NCI-H1930 (cell line): ENCODE data around the gene SERGEF.
A peak's percentile ranks its signal among the peaks of the same experiment; 100 is the strongest.

Source experiments
- DNase-seq, 2 experiments: peaks; one replicate each; lab custom pipeline; 2025; lab: John Stamatoyannopoulos, UW

The SERGEF gene

GRCh38 chr11:17770048-17770652 lies 242.7 kb downstream of the SERGEF start:
- DNase-seq: no peak

GRCh38 chr11:17769218-17769617 lies 243.6 kb downstream of the SERGEF start:
- no peak for DNase-seq

DNA sequence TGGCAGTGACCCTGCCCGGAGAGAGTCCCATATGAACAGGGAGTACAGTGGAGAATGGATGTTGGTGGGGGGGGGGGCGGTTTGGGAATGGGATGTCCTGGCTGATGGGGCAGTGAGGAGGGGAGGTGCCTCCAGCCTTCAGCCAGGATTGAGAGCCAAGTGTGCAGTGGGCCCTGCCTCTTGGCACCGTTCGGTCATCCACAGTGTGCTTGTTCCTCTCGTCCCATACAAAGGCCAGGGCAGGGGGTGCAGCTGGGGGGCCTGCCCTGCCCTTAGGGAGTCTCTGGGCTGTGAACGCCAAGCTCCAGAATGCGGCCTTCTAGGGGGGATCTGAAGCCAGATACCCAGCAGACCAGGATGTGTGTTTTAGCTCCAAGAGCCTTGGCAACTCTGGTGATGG lies 244.3 kb downstream of the SERGEF start:
- DNase-seq: no peak

- DNase-seq: no peak
Observed at GRCh38 chr11:17767914-17768313, 244.9 kb downstream of the SERGEF start.

DNA sequence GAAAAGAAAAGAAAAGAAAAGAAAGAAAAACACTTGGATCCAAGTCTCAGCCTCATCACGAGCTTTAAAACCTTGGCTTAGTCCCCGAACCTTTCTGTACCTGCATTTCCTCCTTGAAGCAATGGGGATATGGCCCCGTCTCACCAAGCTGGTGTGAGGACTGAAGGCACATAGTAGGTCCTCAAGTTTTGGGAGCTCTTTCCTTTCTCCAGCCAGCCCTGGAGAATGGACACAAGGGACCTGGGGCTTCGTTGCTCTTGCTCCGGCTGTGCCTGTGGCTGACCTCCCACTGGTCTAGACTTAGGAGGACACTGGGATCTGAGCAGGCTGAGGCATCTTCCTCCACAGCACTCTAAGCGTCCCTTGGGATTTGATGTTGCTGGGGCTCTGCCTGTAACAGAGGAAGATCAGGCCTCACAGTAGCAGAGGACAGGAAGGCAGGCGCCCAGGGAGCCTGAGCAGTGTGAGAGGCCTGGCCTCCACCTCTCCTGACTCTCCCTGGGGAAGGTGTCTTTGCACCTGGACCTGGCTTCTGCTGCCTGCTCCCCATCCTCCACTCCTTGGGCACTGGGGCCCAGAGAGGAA lies 245.5 kb downstream of the SERGEF start:
- DNase-seq: no peak

- DNase-seq: no peak
Observed at GRCh38 chr11:17766590-17766989, 246.3 kb downstream of the SERGEF start.

DNA sequence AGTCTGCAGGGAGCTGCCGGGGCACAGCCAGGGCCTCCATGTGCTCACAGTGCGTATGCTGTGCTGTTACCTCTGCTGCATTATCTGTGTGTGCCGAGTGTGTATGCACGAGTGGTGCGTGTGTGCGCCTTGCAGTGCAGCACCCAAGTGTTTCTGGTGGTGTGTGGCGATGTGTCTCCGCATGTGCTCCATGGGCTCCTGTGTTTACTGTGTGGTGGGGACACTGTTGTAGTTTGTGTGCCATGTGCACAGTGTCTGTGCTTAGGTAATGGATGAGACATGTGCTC lies 246.8 kb downstream of the SERGEF start:
- DNase-seq: no peak

DNA sequence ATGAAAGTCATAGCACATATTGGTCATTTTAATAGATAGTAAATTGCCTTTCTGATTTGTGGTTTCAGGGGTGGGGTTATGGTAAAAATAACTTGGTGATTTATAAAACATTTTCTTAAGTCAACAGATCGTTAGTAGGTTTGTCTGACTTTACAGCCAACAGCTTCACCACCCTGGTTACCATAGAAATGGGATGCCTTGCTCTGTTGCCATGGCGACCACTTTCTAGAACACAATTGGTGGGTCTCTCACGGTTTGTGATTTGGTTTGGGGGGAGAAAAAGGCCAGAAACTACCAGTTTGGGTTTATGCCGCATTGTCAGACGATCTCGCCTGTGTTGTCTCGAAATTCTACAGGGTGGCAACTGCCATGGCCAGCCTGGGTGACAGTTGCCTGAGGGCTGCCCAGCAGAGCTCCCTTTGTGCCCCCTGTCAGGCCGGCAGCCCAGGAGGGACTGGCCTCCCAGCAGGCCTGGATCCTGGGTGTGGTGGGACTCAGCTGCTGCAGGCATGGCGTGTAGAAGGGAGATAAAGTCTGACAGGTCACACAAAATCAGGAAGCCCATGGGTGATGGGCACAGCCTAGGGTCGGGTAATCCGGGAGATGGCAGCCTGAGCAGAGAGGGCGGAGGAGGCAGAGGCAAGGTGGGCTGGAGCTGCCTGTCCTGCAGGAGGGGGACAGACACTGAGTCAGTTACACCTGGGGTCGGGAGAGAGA lies 247.3 kb downstream of the SERGEF start:
- no peak for DNase-seq

DNA sequence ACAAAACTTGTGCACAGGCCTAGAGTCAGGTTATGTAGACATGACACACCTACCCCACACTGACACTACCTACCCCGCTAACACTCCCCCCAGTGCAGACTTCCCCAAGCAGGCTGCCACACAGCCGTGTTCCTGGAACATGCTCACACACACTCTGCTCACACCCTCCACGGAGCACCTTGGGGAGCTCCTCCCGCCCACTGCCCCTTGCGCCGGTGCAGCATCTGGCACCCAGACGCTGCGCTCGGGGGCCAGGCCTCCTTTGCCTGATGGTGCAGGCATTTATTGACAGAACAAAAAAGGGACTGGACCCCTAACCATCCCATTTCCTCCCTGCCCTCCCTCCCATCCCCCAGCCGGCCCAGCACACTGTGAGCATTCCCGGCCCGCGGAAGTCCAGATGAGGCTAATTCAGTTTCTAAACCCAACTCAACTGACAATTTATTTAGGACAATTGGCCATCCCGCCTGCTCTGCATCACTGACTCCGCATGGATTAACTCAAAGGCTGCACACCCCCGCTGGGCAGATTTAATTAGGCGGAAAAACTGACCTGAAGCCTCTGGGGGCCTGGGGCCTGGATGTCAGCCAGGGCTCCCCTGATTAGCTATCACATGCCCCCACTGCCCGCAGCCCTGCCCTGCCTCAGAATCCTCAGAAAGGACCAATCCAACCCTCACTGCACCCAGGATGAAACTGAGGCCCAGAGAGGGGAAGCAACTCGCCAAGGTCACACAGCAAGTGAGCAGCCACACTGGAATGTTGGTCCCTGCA lies 248.2 kb downstream of the SERGEF start:
- no peak for DNase-seq

GRCh38 chr11:17763703-17764102 lies 249.1 kb downstream of the SERGEF start:
- DNase-seq: no peak

DNA sequence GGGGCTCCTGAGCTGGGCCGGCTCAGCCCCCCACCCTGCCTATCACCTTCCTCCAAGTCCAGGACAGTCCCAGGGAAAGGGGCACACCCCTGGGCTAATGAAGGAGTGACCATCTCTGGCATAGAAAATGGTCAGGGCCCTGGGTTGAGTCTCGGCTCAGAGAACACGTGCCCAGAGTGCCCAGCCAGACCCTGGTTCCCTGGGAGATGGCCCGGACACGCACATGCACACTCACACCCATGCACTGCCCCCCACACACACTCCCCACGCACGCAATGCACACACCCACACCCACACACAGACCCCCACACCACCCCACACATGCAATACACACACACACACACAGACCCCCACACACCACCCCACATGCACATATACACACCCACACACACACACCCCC lies 249.6 kb downstream of the SERGEF start:
- DNase-seq: no peak

DNA sequence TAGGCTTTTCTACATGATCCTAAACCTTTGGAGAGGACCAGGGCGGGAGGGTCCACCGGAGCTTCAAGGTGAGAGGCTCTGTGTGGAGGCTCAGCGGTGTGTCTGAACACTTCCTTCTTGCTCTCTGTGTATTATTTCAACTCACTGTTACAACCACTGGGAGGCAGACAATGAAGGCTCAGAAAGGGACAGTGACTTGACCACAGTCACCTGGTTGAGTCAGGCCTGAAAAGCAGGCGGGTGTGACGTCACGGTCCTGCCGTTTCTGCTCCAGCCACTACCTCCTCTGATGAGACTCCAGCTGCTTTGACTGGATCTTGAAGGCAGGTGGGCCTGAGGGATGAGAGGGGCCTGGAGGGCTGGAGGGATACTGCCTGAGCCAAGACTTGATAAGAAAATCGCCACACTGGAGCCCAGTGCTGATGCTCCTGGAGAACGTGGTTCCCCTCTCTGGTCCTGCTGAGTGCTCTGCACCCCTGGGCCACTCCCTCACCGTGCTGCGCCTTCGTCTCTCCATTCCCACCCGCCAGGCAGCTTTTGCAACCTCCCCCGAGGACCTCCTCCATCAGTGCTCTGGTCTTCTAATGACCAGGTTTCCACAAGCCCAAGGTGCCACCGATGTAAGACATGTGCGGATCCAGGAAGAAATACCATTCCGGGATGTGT lies 250.4 kb downstream of the SERGEF start:
- DNase-seq: no peak

DNA sequence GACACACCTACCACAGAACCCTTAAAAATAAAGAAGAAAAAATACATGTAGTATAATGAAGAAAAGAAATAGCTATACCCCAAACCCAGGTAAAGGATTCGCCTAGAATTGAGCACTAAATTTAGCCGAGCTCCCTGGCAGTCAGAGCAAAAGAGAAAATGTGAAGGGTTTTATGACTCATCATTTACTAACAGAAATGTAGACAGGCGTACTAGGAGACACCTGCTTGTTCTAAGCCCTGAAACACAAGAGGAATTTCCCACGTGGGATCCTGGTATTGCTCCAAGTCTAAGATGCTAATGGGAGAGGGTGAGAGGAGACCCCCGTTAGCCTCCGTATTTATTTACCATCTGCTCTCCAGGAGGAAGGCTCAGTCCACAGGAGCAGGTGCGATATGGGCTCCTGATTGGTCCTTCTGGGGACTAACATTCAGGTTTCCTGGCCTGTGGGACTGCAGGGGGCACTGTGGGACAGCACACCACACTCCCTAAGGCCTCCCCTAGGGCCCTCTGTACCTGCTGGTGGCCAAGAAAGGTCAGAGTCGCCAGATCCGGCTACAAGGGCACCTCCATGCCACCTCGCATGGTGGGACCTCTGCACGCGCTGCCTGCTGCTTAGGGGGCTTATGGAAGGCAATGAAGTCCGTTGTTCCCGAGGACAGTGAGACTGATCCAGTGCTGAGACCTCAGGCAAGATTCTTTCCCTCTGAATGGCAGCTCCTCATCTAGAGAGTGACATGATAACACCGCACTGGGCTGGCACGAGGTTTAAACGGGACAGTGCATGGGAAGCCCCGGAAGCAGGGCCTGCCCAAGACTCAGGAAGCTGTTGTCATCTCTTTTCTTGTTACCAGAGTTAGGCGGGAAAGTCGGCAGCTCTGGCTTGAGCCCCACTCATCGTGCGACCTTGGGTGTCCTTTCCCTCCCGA lies 252.5 kb downstream of the SERGEF start:
- peak in 1 of 2 experiments; percentile 29 for DNase-seq

DNA sequence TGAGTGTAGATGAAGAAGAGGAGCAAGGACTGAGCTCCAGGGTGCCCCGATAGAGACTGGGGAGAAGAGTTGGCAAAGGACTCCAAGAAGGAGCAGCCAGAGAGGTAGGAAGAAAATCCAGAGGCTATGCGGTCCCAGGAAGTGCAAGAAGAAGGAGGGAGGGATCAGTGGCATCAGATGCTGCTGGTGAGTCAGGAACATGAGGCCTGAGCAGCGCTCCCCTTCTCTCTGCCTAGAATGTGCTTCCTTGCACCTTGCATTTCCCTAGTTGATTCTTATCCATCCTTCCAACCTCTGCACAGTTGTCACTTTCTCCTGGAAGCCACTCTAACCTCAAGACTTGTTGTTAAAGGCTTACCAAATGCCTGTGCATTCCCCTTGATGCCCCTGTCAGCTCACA lies 257.0 kb downstream of the SERGEF start:
- no peak for DNase-seq

- DNase-seq: no peak
Observed at GRCh38 chr11:17753641-17754040, 259.2 kb downstream of the SERGEF start.

DNA sequence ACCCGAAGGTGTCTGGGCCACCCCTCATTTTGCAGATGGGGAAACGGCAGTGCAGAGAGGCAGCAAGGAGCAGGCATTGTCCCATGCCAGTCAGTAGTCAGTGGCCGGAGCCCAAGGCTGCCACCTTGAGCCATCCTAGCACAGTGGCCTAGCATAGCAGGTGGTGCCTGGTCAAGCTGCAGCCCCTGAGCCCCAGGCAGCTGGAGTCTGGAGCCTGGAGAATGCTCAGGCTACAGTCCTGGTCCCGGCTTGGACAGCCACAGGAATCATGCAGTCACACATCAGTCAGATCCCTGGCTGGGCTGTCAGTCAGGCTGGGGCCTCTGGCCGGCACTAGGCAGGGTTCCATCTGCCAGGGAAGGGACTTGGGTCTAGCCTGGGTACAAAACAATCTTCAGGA lies 259.7 kb downstream of the SERGEF start:
- no peak for DNase-seq

DNA sequence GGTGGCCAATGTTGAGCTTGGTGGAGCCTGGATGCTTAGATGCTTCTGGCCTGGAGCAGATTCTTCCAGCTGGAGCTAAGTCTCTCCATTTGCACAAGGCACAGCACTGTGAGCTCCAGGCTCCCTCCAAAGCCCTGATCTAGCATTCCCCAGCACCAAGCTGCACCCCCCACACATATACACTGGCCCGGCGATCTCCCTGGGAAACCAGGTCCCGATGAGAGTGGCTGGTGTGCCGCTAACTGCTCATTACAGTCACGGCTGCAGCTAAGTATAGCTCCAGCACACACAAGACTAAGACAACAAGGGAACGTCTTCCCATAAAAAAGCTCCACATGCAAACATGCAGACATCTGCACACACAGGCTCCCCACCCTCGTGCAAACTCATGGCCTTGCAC lies 260.7 kb downstream of the SERGEF start:
- DNase-seq: no peak

DNA sequence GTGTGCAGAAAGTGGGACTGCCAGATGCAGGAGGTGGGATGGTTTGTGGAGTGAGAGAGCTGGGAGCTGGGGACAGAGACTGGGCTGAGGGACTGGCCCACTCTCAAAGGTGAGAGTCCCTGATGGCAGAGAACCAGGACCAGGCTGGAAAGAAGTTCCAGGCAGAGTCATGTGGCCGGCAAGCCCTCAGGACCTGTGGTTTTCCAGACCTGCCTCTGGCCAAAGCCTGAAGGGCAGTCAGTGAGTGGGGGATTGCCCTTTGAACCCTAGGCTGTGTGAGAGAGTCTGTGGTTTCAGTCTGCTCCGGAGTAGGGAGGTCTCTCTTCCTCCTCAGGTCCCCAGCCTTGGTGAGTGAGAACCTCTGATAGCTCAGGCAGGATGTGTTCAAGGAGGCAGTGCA lies 261.3 kb downstream of the SERGEF start:
- no peak for DNase-seq

DNA sequence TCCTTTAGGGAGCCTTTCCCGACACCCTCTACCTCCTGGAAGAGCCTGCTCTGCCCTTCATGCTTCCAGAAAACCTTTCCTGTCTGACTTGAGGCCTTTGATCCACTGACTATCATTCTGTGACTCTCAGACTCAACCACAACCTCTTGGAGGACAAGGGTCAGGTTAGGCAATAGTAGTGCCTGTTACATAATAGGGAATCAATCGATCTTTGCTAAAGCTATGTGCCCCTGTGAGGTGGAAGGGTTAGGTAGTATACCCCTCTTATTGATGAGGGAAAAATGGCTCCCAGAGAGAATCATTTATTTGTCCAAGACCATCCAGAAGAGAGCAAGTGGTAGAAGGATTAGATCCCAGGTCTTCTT lies 262.1 kb downstream of the SERGEF start:
- DNase-seq: no peak

DNA sequence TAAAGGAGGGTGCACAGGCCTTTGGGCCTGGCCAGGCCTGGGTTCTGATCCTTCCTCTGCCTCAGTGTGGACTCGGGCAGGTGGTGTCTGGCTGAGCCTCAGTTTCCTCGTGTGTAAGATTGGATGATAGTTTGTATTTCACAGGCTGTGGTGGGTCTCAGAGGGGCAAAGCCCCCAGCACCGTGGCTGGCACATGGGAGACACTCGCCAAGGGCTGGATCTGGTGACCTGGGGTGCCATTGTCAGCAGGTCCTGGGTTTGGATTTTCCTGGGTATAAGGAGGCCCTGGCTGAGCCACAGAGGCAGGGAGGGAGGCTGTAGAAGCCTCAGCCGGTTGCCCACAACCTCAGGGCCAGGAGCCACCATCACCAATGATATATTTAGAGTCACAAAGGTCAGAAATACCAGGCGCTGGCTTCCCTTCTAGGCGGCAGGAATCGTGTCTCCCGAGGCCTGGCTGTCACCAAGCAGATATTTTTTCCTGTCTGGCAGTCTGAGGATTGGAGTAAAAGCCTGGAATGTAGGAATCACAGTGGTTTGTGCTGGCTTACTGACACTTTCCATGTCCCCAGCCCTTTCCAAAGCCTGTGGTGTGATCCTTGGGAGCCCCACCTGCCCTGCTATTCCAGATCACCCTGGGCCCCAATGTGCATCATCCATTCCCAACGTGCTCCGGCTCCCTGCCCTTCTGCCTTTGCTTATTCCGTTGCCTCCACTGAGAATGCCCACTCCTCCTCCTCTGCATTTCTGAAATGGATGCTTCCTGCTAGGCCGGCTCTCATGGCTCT lies 262.6 kb downstream of the SERGEF start:
- DNase-seq: no peak
